Hematopoietic multipotent progenitor cell treated with erythropoietin and hydrocortisone succinate and interleukin-3 and kit ligand, for 6 days (in vitro differentiated cells): Measurements from ENCODE around the gene SMURF2.
"Not testable (repeated sequence)": the region's sequence is repeated elsewhere in the genome, so short reads cannot be mapped to it uniquely, and the experiment has no call there.

ENCODE experiments used
- DNase-seq: peaks from one replicate; pipeline ENCODE4 v3.0.0-alpha.2; 2015

Gene SMURF2

DNA sequence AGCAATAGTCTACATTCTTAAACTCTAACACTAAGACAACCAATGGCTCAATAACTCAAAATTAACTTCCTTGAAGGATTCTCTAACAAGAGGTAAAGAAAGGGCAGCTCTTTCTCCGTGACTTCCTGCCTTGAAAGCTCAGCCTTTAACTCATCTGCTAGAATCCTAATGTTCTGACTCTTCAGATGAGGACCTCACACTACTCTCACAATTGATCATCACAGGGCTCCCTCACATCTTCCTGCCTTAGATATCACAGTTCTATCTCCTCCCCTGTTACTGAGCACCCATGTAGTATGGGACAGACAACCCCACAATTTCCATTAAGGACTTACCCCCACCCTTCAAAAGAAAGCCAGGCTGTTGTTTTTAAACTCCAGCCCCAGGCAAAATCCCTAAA lies 33.5 kb downstream of the SMURF2 start:
- DNase-seq: no peak

DNA sequence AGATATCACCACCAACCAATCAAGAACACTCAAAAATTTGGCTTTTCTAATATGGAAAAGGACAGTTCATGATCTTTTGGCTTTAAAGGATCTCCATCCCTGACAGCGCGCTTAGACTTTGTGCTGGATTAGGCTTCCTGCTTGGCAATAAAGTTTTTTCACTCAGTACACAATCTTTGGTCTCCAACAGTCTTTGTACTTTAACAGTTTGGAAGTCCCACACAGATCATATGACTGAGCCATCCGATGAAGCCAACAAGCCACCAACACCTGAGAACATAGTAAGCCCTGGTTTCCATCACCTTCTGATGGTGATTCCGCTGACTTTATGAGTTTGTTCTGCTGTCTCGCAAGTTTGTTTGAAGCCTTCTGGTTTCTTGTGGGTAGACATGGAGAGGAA lies 34.3 kb downstream of the SMURF2 start:
- no peak for DNase-seq

DNA sequence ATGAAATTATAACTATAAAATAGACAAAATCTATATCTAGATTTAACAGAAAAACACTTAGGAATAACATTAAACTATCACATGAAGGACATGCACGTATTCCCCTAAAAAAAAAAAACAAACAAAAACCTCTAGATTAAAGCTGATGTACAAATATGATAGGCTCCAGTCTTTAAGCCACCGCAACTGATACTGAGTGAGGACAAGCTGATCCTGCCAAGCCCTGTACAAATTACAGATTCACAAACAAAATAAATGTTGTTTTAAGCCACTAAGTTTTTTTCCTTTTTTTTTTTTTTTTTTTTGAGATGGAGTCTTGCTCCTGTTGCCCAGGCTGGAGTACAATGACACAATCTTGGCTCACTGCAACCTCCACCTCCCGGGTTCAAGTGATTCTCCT lies 35.3 kb downstream of the SMURF2 start:
- no peak for DNase-seq

DNA sequence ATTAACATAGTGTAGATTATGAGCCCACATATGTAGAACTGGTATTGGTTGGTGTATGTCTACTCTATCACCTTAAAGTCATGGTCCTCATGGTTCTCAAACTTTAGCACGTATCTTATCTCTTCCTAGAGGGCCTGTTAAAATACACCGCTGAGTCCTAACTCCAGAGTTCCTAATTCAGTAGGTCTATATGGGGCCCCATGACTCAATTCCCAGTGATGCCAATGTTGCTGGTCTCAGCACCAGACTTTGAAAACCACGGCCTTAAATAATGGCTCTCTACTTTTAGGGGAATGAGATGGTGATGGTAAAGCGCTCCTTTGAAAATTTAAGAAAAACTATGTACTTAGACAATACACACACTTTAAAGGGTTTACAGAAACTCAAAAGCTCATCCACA lies 36.6 kb downstream of the SMURF2 start:
- no peak for DNase-seq

- no peak for DNase-seq
These were observed 39.0 kb downstream of the SMURF2 start for GRCh38 chr17:64622931-64623654.

GRCh38 chr17:64621772-64622171 lies 40.3 kb downstream of the SMURF2 start:
- DNase-seq: no peak

- DNase-seq: no peak
These were observed 43.3 kb downstream of the SMURF2 start for GRCh38 chr17:64618848-64619247.

- no peak for DNase-seq
These were observed 44.9 kb downstream of the SMURF2 start for GRCh38 chr17:64617125-64617780.

- DNase-seq: no peak
These were observed 47.0 kb downstream of the SMURF2 start for GRCh38 chr17:64615028-64615677.

GRCh38 chr17:64614266-64615027 lies 47.7 kb downstream of the SMURF2 start:
- no peak for DNase-seq

- no peak for DNase-seq
These were observed 50.7 kb downstream of the SMURF2 start for GRCh38 chr17:64611369-64611768.

GRCh38 chr17:64610244-64610643 lies 51.9 kb downstream of the SMURF2 start:
- DNase-seq: not testable (repeated sequence)

DNA sequence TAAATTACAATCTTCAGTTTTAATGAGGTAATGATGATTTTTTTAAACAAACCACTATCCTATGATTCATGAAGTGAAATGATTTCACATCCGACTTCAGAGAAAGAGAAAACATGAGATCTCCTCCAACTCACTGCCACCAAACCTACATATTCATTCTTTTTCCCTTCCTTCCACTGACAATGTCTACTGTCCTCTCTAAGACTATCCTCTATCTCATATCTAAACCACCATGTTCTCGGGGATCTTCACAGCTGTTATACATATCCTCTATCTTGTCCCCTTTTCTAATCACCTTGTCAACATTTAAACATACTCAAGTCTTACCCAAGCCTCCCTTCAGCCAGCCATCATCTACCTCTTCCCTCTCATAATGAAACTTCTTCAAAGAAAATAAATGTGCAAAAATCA lies 53.5 kb downstream of the SMURF2 start:
- no peak for DNase-seq

DNA sequence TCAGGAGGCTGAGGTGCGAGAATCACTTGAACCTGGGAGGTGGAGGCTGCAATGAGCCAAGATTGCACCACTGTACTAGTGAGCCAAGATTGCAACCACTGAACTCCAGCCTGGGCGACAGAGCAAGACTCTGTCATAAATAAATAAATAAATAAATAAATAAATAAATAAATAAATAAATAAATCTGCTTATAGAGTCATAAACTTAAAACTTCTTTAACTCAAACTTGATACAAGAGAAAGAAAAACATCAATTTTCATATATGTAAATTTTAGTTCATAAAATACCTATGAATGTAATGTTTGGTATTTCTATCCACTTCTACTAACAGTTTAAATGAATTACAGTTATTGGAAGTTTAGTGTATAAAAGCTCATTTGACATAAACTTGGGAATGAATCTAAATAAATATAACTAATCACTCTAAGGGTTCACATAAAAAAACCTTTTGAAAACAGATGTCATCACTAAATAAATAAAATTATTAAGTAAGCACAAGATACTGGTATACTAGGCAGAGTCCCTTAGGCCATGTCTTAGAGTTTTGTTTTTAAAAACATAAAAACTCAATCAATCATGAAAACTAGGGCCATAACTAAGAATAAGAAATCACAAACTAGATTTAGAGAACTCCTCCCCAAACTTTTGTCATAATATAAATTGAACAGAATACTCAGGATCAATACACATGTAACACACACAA lies 54.1 kb downstream of the SMURF2 start:
- DNase-seq: no peak

- DNase-seq: not testable (repeated sequence)
These were observed 57.6 kb downstream of the SMURF2 start for GRCh38 chr17:64604532-64604931.

- no peak for DNase-seq
These were observed 58.1 kb downstream of the SMURF2 start for GRCh38 chr17:64603987-64604386.

GRCh38 chr17:64599827-64600226 lies 62.3 kb downstream of the SMURF2 start:
- no peak for DNase-seq

GRCh38 chr17:64599187-64599676 lies 62.9 kb downstream of the SMURF2 start:
- peak; percentile 82 for DNase-seq

- no peak for DNase-seq
These were observed 63.4 kb downstream of the SMURF2 start for GRCh38 chr17:64598672-64599071.

DNA sequence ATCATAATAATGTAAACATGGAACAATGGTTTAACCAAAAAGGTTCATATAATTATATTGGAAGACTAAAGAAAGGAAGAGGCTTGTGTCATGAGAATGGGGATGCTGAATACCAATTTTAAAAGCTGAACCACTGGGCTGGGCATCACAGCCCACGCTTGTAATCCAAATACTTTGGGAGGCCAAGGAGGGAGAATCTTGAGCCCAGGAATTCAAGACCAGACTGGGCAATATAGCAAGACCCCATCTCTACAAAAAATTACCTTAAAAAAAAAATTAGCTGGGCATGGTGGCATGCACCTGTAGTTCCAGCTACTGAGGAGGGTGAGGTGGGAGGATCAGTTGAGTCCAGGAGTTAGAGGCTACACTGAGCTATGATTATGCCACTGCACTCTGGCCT lies 65.1 kb downstream of the SMURF2 start:
- no peak for DNase-seq

DNA sequence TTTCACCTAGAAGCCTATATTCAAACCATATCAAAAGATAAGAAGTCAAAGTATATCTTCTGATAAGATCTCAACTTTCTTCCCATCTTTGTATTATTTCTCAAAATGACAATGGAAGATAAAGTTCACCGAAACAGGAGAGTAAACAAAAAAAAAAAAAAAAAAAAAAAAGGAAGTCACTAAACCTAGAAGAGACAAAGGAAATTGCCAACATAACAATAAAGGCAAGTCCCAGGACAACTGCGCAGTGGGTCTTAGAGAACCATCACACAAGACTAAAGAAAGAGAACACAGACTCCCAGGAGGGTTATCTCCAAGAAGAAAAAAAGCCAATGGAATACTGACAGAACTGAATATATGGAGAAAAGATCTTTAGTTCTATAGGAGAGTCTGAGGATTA lies 65.7 kb downstream of the SMURF2 start:
- peak; percentile 23 for DNase-seq

- DNase-seq: no peak
These were observed 70.2 kb downstream of the SMURF2 start for GRCh38 chr17:64591944-64592343.

DNA sequence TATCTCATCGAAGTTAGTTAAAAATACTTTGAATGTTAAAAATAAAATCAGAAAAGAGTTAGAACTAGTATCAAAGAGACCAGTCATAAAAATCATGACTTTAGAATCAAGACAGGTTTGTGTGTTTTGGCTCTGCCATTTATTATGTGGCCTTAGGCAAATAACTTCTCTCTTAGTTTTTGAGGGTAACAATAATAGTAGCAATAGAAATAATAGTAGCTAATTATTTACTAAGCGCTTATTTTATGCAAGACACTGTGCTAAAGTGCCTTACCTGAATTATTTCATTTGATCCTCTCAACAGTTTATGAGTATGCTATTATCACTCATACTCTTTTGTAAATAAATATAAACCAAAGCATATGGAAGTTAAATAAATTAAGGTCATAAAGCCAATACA lies 77.0 kb downstream of the SMURF2 start:
- DNase-seq: no peak
